Left renal cortex interstitium (tissue), 4 donors: ENCODE data around the gene LRP11. TPM values are rescaled to one million over a fixed set of nuclear protein-coding genes. Genes with fewer than 3 reads are reported as not detected.
"Not testable (repeated sequence)": the region's sequence is repeated elsewhere in the genome, so short reads cannot be mapped to it uniquely, and the experiment has no call there.

ENCODE experiments used
- DNase-seq, 4 donors: peaks; one replicate each; pipeline ENCODE4 v3.0.0-alpha.2; 2013; ENCODE audit warnings: low read depth in 4 of 4, low spot score in 2 of 4, missing footprints in 1 of 4
- polyA plus RNA-seq, 4 donors: library from polyadenylated mRNA; unstranded; fragments of 120-200 nt; gene quantifications; one replicate each; pipeline ENCODE4 v1.2.1, GENCODE V29; 2013; ENCODE audit not compliant: insufficient read length in 4 of 4

LRP11 gene
- polyA plus RNA-seq, 4 donors, result 33.0 to 36.0 (median 34.0) TPM

- no peak for DNase-seq
Measured at GRCh38 chr6:149854532-149854931, 9.6 kb downstream of the LRP11 start.

- DNase-seq, result not testable (repeated sequence)
Measured at GRCh38 chr6:149854017-149854416, 10.1 kb downstream of the LRP11 start.

DNA sequence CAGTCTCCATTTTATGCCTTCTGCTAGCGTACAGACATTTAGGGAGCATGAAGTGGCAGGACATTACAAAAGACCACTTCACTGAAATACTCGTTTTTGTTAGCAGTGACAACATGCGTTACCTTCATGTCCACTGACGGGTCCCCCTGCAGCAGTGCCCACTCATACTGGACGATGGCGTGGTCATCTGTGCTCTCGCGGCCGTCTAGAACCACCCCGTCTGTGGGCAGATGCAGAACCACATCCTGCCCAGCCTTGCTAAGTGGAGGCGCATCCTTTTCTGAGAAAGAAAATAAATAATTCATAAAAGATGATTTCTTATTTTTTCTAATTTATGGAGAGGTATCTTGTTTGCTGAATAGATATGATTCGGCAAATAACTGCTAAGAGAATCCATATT lies 11.3 kb downstream of the LRP11 start:
- no peak for DNase-seq

GRCh38 chr6:149852180-149852579 lies 12.0 kb downstream of the LRP11 start:
- DNase-seq, result no peak

DNA sequence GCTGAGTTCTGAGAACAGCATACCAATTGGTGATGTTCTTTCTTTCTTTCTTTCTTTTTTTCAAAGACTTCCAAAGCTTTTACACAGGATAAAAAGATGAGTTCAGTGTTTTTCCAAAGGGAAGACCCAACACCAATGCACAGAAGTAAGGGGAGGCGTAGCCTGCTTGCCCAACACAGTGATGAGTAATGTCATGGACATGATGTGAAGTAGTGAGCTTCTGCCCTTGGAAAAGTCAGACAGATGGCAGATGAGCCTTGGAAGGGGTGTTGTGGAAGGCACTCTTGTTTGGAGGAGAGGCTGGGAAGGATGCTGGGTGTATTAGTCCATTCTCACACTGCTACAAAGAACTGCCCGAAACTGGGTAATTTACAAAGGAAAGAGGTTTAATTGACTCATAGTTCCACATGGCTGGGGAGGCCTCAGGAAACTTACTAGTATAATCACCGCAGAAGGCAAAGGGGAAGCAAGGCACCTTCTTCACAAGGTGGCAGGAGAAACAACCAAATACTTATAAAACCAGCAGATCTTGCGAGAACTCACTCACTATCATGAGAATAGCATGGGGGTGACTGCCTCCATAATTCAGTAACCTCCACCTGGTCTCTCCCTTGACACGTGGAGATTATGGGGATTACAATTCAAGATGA lies 12.6 kb downstream of the LRP11 start:
- no peak for DNase-seq

GRCh38 chr6:149848343-149848742 lies 15.8 kb downstream of the LRP11 start:
- DNase-seq, result not testable (repeated sequence)

DNA sequence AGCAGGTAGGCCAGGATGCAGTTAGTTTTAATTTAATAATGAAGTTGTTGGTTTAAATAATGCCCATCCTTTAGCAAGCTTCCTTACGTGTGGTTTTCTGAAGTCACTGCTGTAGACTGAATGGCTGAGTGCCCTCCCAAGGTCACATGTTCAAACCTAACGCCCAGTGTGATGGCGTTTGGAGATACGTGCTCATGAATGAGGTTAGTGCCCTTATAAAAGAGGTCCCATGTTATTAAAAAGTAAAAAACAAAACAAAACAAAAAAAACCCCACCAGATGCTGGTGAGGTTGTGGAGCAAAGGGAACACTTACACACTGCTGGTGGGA lies 16.3 kb downstream of the LRP11 start:
- DNase-seq, result no peak

- DNase-seq, result no peak
Measured at GRCh38 chr6:149846321-149846720, 17.8 kb downstream of the LRP11 start.

GRCh38 chr6:149845549-149845948 lies 18.6 kb downstream of the LRP11 start:
- no peak for DNase-seq

DNA sequence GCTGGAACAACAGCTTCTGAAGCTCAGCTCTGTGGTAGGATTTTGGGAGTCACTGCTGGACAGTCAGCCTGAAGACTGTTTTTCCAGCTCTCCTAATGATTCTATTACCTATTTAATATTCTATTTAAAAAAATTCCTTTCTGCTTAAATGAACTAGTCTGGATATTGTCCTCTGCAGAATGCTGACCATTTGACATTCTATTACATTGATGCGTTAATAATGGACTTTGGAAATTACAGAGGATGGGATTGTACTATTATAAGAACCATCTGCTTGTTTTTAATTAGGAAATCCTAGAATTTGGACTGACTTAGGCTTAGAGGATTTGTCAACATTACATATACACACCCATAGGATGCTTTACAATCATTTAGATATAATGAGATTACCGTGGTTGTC lies 19.7 kb downstream of the LRP11 start:
- no peak for DNase-seq

GRCh38 chr6:149844036-149844435 lies 20.1 kb downstream of the LRP11 start:
- not testable (repeated sequence) for DNase-seq

- no peak for DNase-seq
Measured at GRCh38 chr6:149843051-149843633, 21.0 kb downstream of the LRP11 start.

- no peak for DNase-seq
Measured at GRCh38 chr6:149842331-149842730, 21.8 kb downstream of the LRP11 start.

DNA sequence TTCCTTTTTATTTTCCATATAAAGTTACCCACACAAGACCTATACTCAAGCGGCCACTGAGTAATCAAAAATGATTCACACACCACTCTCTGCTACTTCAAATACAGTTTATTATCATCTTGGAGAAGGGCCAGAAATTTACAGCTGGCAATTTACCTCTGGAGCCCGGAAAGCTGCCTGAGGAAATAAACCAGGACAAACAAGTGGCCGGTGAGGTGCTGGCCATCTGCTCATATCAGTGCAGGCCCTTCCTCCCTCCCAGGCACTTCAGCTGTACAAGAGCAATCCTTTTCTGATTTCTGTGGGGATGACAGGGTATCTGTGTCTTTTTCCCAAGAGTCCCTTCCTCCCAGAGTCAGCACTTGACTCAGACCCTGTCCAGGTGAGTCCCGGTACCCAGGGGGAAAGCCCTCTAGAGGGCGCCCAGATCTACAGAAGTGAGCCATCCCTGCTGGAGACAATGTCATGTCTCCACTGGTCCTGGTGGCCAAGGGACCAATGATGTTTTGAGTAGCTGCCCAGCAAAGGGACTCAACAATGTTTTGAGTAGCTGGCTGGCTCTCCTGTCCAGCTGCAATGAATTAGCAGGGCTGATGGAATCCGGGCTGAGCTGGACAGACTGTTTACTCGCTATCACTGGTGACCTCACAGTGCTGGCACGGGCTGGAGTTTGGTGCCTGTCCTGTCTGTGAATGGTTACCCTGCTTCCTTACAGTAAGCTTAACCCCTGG lies 23.6 kb downstream of the LRP11 start:
- no peak for DNase-seq

GRCh38 chr6:149834513-149835481 lies 29.4 kb downstream of the LRP11 start:
- peak in 3 of 4 donors; percentile 34 to 65 (median 38) for DNase-seq

DNA sequence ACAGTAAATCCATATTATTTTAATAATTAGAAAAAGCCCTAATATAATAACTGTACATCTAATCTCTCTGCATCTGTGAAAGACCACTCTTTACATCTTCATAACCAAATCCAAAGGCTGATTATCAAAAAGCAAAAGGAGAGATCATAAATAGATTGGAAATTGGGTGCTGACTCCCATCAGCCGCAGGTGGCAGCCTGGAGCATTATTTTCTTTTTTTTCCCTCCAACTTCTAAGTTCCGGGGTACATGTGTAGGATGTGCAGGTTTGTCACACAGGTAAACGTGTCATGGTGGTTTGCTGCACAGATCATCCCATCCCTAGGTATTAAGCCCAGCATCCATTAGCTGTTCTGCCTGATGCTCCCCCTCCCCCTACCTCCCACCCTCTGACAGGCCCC lies 30.5 kb downstream of the LRP11 start:
- no peak for DNase-seq

DNA sequence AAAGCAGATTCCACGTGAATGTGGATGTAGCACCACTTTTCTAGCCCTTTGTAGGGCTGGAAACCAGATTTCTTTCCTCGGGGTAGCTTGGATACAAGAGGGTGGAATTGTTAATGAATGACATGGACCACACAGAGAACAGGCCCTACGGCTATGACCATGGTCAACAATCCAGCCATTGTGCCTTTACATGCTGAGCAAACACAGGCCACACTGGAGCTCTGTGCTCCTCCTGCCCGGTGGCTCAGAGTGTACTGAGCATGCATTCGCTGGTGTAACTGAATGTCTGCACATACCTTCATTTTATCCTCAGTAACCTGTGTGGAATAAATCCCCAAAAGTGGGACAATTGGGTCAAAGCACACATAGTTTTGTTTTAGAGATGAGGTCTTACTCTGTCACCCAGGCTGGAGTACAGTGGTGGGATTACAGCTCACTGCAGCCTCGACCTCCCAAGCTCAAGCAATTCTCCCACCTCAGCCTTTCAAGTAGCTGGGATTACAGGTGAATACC lies 32.8 kb downstream of the LRP11 start:
- DNase-seq, result no peak

DNA sequence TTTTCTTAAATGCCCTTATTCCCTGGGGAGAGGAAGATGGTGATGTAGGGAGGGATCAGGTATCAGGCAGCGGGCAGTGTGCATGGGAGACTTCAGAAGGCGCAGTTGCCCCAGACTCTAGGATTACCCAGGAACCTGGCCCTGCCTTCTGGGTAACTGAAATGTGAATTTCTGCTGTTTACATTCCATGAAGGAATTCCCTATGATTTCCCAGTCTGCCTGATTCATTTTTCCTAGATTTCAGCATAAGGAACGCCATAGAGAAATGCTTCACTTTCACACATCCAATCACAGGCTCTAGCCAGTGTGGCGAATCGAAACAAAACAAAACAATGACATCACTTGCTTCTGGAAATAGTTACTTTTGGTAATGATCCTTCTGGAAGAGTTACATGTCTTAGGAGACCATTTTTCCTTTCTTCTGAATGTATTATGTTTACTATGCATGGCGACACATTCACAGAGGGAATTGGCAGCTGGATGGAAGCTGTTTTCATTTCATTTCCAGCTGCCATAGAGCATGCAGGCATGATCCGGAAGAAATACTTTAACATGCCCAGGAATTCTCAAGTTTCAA lies 33.3 kb downstream of the LRP11 start:
- DNase-seq, result no peak

GRCh38 chr6:149825292-149825691 lies 38.9 kb downstream of the LRP11 start:
- no peak for DNase-seq

DNA sequence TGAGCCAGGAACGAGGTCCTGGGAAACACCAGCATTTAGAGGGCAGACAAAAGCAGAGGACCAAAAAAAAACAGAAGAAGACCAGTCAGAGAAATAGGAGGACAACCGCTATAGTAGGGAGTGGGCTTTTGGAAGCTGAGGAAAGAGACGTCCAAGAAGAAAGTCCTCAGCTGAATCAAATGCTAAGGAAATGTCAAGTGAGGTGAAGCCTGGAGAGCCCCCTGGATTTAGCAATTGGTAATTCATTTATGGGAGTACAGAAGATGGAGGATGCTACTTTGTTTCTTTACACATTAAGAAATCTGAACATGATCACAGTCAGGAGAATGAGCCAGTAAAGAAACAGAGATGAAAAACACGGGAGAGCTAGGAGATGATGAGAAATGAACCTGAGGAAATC lies 41.1 kb downstream of the LRP11 start:
- DNase-seq, result no peak
